ENCODE results near the gene SRPK3.
A peak's percentile ranks its signal among the peaks of the same experiment; 100 is the strongest.

The SRPK3 gene

DNA sequence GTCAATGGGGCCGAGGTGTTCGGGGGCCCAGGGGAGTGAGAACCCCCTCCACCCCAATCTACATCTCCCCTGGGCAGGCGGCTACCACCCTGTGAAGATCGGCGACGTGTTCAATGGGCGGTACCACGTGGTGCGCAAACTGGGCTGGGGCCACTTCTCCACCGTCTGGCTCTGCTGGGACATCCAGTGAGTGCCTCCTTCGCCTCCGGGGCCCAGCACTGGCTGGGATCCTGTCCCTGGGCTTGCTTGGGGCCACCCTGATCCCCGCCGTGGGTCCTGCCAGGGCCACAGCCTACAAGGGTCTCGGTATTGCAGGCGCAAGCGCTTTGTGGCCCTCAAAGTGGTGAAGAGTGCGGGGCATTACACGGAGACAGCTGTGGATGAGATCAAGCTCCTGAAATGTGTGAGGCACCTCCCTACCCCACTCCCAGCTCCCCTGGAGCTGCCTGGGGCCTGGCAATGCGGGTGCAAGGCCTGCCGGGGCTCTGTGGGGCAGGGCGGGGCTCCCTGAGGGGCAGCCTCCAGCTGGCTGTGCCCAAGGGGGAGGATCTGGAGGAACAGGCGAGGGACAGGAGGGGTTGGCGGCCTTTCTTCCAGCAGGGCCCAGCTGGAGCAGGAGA lies 697 bp downstream of the SRPK3 start:
- FAIRE-seq = no peak
- no peak for DNase-seq (ENCODE audit: low spot score)

- no peak for DNase-seq (ENCODE audit: low spot score)
- no peak for FAIRE-seq
Measured at GRCh38 chrX:153782313-153782712, 1.5 kb downstream of the SRPK3 start.

DNA sequence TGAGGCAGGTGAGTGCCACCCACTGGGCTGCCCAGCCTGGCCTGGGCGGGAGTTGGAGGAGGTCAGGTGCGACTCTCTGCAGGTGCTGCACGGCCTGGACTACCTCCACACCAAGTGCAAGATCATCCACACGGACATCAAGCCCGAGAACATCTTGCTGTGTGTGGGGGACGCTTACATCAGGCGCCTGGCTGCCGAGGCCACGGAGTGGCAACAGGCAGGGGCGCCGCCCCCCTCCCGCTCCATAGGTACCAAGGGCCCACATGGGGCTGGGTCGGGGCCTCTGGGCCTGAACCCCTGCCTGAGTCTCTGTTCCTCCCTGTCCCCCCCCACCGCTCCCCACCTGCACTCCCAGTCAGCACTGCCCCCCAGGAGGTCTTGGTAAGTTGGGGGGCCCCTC lies 2.0 kb downstream of the SRPK3 start:
- FAIRE-seq (no peak), DNase-seq (ENCODE audit: low spot score) (no peak)

DNA sequence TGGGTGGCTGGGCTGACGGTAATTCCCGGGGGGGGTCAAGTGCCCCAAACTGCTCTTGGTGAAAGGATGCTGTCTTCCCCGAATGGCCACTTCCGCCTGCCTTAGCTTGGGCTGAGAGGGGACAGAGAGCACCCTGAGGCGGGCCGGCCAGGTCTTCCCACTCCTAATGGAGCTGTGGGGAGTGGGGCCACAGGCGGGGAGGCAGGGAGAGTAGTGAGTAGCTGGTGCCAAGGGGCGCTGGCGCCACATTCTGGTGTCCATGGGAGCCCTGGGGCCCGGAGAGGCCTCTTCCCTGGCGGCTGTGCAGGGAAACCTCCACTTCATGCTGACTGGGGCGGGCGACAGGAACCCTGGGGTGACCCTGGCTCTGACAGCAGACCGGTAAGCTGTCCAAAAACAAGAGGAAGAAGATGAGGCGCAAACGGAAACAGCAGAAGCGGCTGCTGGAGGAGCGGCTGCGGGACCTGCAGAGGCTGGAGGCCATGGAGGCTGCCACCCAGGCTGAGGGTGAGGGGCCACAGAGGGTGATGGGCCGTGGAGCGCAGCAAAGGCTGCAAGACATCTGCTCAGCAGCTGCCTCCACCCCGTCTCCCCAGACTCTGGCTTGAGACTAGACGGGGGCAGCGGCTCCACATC lies 2.7 kb downstream of the SRPK3 start:
- FAIRE-seq (no peak), DNase-seq (ENCODE audit: low spot score) (no peak)

GRCh38 chrX:153784325-153784967 lies 3.6 kb downstream of the SRPK3 start:
- no peak for DNase-seq (ENCODE audit: low spot score)
- FAIRE-seq = no peak

DNA sequence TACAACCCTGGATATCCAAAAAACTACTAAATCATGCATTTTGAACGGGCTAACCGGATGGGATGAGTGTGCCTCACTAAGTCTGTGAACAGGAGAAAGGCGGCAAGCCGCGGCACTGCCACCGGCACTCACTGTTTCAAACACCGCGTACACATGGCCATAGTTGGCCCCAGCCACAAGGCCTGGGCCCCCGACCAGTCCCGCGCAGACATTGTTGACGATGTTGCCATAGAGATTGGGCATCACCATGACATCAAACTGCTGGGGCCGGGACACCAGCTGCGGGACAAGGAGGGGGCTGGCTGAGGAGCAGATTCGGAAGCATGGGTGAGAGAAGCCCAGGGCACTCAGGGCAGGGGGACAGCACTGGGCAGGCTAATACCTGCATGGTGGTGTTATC lies 5.8 kb downstream of the SRPK3 start:
- DNase-seq (ENCODE audit: low spot score) (no peak), FAIRE-seq (no peak)

GRCh38 chrX:153789654-153790053 lies 8.8 kb downstream of the SRPK3 start:
- FAIRE-seq = no peak
- no peak for DNase-seq (ENCODE audit: low spot score)

- FAIRE-seq (no peak), DNase-seq (ENCODE audit: low spot score) (no peak)
Measured at GRCh38 chrX:153791104-153791852, 10.4 kb downstream of the SRPK3 start.

GRCh38 chrX:153792368-153792767 lies 11.5 kb downstream of the SRPK3 start:
- FAIRE-seq = no peak
- DNase-seq (ENCODE audit: low spot score) = no peak

DNA sequence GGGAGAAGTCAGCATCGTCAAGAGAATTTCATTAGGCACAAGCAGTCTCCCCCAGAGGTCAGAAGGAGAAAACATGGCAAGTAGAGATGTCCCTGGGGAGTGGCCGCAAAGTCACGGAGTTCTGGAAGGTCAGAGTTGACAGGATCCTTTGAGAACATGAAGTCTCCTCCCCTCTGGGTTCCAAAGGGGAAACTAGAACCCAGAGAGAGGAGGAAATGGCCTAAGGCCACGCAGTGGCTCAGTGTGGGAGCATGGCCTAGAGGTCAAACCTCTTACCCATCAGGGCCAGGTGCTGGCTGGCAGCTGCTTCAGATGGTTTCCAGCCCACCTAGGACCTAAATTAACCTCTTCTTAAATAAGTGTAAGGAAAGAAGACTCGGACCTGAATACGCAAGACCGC lies 12.4 kb downstream of the SRPK3 start:
- FAIRE-seq = no peak
- no peak for DNase-seq (ENCODE audit: low spot score)

- FAIRE-seq = peak; percentile 92
- peak; percentile 92 for DNase-seq (ENCODE audit: low spot score)
Measured at GRCh38 chrX:153794018-153794896, 13.4 kb downstream of the SRPK3 start, which contains the start of the genes IDH3G and SSR4. TSS of gene IDH3G (minus strand) at chrX:153794375. CDS start at chrX:153794326, 49 bp downstream. TSS of gene SSR4 (plus strand) at chrX:153794668. CDS start at chrX:153794688, 20 bp downstream.

DNA sequence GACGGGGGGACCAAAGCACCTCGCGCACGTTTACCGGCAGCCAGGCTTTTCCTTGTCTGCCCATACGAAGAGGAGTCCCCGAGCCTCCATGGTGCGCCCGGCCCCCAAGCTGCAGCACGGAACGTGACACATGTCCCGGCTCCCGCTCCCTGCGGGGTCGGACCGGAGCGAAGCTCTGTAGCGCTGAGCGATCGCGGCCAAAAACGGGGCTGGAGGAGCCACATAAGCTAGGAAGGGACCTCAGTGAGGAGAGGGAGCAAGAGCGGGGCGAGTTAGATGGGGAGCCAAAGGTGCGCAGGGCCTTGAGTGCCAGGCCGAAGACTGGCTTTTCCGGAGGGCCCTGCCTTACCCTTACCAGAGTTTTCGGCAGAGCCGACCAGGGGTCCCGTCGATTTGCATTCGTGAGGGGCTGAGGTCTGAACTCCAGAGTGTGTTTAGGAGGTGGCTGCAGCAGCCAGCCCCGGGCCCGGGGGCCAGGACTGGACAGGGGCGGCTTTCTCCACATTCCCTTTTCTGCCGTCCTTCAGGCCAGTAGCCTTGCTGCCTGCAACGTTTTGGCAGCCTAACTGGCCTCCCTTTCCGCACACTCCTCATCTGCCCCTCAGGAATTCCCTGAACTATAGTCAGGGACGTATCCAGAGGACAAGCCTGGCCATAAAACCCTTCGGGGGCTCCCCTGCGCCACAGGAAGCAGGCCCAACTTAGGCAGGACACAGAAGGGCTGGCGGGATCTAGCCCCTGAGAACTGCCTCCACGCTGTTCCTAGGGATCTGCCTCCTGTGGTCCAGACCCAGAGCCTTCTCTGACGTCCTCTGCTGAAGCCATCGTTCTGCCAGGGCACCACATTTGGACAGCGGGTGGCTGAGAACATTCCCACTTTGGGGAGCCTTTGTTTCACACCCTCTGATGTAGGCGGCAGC lies 14.3 kb downstream of the SRPK3 start:
- DNase-seq (ENCODE audit: low spot score) (no peak), FAIRE-seq (no peak)

DNA sequence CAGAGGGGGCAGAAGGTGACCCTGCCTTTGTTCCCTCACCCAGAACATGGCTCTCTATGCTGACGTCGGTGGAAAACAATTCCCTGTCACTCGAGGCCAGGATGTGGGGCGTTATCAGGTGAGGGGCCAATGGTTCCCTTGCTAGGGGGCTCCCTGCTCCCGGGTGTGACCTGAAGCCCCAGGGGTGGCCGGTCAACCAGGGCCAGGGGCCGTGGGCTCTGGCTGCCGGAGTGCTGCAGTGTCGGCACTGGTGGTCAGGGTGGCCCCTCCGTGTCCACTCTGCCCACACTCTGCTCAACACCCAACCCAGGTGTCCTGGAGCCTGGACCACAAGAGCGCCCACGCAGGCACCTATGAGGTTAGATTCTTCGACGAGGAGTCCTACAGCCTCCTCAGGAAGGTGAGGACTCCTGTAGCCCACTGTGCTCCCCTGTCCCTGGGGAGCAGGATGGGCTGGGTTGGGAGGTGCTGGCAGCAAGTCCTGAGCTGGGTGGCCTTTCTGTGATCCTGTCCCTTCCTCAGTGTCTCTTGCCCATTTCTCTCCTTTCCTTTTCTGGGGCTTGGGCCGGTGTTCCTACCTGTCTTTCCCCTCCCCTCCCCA lies 16.7 kb downstream of the SRPK3 start:
- DNase-seq (ENCODE audit: low spot score) (no peak), FAIRE-seq (no peak)

DNA sequence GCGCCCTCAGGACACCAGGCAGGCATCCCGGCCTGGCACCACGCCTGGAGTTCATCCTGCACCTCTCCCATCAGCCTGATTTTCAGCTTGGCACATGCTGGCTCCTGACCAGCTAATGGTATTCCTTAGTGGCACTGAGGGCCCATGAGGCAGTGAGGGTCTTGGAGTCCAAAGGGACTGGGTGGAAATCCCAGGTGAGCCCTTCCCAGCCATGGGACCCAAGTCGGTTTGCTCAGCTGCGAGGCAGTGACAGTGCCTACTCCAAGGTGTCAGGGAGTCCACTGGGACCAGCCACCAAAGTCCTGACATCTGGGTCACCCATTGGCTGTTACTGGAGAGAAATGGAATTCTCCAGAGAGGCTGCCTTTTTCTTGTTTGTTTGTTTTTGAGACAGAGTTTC lies 18.5 kb downstream of the SRPK3 start:
- DNase-seq (ENCODE audit: low spot score) (no peak), FAIRE-seq (no peak)

DNA sequence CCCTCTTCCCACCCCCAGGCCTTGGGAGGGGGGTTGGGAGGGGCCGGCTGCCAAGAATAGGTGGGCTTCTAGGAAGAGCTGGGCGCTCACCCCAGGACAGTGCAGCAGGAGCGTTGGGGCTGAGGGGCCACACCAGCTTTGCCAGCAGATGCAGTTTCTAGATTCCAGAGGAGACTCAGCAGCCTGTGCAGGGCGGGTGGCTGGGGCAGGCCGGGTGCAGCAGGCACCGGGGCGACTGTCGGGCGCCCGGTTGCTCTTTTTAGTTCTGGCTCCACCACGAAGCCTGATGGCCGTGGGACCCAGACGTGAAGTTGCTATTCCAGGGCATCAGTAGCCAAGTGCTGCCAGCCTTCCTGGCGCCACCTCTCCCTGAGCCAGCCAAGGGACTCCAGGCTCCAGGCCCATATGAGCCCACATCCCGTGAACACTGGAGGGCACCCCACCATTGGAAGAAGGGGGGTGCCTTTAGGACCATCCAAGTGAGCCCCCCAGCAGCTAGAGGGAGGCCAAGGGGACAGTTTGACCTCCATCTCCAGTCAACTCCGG lies 19.4 kb downstream of the SRPK3 start:
- FAIRE-seq = no peak
- no peak for DNase-seq (ENCODE audit: low spot score)

DNA sequence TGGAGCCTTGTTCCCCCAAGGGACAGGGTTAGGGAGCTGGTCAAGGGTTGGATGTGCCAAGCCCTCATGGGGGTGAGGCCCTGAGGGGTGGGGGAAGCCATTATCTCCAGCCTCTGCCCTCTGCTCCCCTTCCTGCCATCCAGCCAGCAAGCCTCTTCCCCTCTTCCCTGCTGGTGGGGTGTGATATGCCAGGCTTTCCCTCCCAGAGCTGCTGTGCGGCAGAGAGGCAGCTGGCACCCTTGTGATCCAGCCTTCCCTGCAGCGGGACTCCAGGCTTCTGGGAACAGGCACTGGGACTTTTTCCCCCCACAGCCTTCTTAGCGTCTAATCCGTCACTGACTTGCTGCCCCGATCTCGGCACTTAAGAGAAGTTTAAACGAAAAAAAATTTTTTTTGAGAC lies 19.9 kb downstream of the SRPK3 start:
- no peak for DNase-seq (ENCODE audit: low spot score)
- FAIRE-seq = no peak

DNA sequence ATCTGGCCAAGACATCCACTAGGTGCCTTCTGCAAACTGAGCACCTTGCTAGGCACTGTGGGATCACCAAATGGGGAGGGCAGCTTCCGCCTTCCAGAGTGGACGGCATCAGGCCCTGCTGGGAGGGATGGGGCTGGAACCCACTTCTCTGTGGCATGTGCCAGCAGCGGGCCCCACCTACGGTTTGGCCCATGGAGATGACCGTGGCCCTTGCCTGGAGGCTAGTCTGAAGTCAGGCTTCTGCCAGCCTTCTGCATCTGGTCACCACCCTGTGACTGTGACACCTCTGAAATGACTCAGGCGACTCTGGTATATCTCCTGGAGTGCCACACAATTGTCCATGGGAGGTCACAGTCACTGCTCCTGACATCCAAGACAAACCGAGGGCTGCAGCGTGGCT lies 20.8 kb downstream of the SRPK3 start:
- peak; percentile 4 for DNase-seq (ENCODE audit: low spot score)
- FAIRE-seq = no peak

DNA sequence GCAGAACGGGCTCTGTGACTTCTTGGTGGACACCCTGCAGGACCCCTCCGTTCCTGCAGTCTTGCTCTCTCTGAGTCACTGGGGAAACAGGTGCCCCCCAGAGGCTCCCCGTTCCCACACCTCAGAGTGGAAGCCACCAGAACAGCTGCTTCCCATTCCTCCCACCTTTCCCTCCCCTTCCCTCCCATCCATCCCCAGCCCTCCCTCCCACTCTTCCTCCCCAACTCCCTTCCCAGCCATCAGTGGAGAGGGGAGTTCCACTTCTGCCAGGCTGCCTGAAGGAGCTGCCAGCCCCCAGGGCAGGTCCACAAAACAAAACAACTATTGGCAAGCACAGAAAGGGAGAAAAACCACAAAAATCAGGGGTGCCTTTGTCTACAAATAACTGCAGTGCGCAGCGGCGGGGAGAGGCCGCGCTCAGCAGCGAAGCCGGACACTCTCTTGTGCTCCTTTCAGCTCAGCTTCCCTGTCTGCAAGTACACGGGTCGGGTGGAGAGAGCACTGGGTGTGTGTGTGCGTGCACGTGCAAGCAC lies 21.7 kb downstream of the SRPK3 start:
- FAIRE-seq (no peak), DNase-seq (ENCODE audit: low spot score) (no peak)
